H9 (cell line): ENCODE data around the gene F7. TPM values are rescaled to one million over a fixed set of nuclear protein-coding genes. Genes with fewer than 3 reads are reported as not detected.

Experiments used
- DNase-seq: peaks from one replicate; pipeline ENCODE4 v3.0.0-alpha.2; 2017
- H2AFZ ChIP-seq: one replicate; pipeline ENCODE4 v1.6.1; 2013; ENCODE audit warnings: mild to moderate bottlenecking, low read length, control low read depth, moderate library complexity
- H2AK5ac ChIP-seq: 2 replicates; pipeline ENCODE4 v1.6.1; 2013; ENCODE audit warnings: low read length, control low read depth, mixed read lengths; ENCODE audit not compliant: insufficient read length
- H2BK120ac ChIP-seq: one replicate; pipeline ENCODE4 v1.6.1; 2013; ENCODE audit warnings: low read depth, mild to moderate bottlenecking, low read length, control low read depth, inconsistent platforms; ENCODE audit not compliant: poor library complexity, severe bottlenecking
- H2BK12ac ChIP-seq: 2 replicates; pipeline ENCODE4 v1.6.1; 2013; ENCODE audit warnings: low read length, control low read depth, mixed read lengths, low read depth; ENCODE audit not compliant: insufficient read length
- H2BK15ac ChIP-seq: 2 replicates; pipeline ENCODE4 v1.6.1; 2013; ENCODE audit warnings: low read depth, low read length, control low read depth
- H2BK20ac ChIP-seq: one replicate; pipeline ENCODE4 v1.6.1; 2013; ENCODE audit warnings: low read depth, mild to moderate bottlenecking, low read length, control low read depth, inconsistent platforms; ENCODE audit not compliant: poor library complexity, severe bottlenecking
- H2BK5ac ChIP-seq: 2 replicates; pipeline ENCODE4 v1.6.1; 2013; ENCODE audit warnings: low read length, control low read depth, mixed read lengths; ENCODE audit not compliant: insufficient read length
- H3K14ac ChIP-seq: 2 replicates; pipeline ENCODE4 v1.6.1; 2013; ENCODE audit warnings: low read length, control low read depth; ENCODE audit not compliant: insufficient read depth
- H3K18ac ChIP-seq: 2 replicates; pipeline ENCODE4 v1.6.1; 2013; ENCODE audit warnings: low read depth, mild to moderate bottlenecking, mixed read lengths, low read length, control low read depth; ENCODE audit not compliant: insufficient read length
- H3K23ac ChIP-seq: 2 replicates; pipeline ENCODE4 v1.6.1; 2013; ENCODE audit warnings: low read length, control low read depth, mixed read lengths, low read depth; ENCODE audit not compliant: insufficient read length
- H3K23me2 ChIP-seq: 2 replicates; pipeline ENCODE4 v1.6.1; 2013; ENCODE audit warnings: low read depth, mild to moderate bottlenecking, mixed read lengths, low read length, control low read depth; ENCODE audit not compliant: insufficient read length, poor library complexity, severe bottlenecking
- H3K27ac ChIP-seq: 2 replicates; pipeline ENCODE4 v1.5.1; 2013; ENCODE audit warnings: low read length, control low read depth, mixed read lengths, low read depth; ENCODE audit not compliant: insufficient read length
- H3K27me3 ChIP-seq: 2 replicates; pipeline ENCODE4 v1.6.1; 2013; ENCODE audit warnings: low read length, control low read depth, inconsistent platforms; ENCODE audit not compliant: insufficient read depth
- H3K4ac ChIP-seq: 2 replicates; pipeline ENCODE4 v1.6.1; 2013; ENCODE audit warnings: low read depth, mild to moderate bottlenecking, control low read depth, inconsistent platforms, low read length, moderate library complexity
- H3K4me1 ChIP-seq: 2 replicates; pipeline ENCODE4 v1.6.1; 2013; ENCODE audit warnings: low read length, control low read depth, inconsistent platforms; ENCODE audit not compliant: insufficient read depth
- H3K4me2 ChIP-seq: 2 replicates; pipeline ENCODE4 v1.6.1; 2013; ENCODE audit warnings: low read length, control low read depth, mixed read lengths; ENCODE audit not compliant: insufficient read length, insufficient read depth
- H3K56ac ChIP-seq: 2 replicates; pipeline ENCODE4 v1.6.1; 2013; ENCODE audit warnings: low read depth, mild to moderate bottlenecking, mixed read lengths, low read length, control low read depth; ENCODE audit not compliant: insufficient read length
- H3K79me1 ChIP-seq: 2 replicates; pipeline ENCODE4 v1.6.1; 2013; ENCODE audit warnings: low read depth, mild to moderate bottlenecking, moderate library complexity, low read length, control low read depth, inconsistent platforms; ENCODE audit not compliant: insufficient read depth, poor library complexity, severe bottlenecking
- H3K79me2 ChIP-seq: 2 replicates; pipeline ENCODE4 v1.6.1; 2013; ENCODE audit warnings: low read length, control low read depth, inconsistent platforms; ENCODE audit not compliant: insufficient read depth
- H3K9ac ChIP-seq: 2 replicates; pipeline ENCODE4 v1.6.1; 2013; ENCODE audit warnings: low read length, control low read depth, mixed read lengths; ENCODE audit not compliant: insufficient read length; ENCODE audit errors: extremely low read depth
- H3K9me3 ChIP-seq: one replicate; pipeline ENCODE4 v1.6.1; 2013; ENCODE audit warnings: low read depth, low read length, inconsistent platforms; ENCODE audit not compliant: control insufficient read depth
- H3T11ph ChIP-seq: one replicate; pipeline ENCODE4 v1.6.1; 2013; ENCODE audit warnings: mild to moderate bottlenecking, low read length, control low read depth, inconsistent platforms
- H4K20me1 ChIP-seq: one replicate; pipeline ENCODE4 v1.6.1; 2013; ENCODE audit not compliant: control insufficient read depth, insufficient read length, insufficient read depth
- H4K5ac ChIP-seq: 2 replicates; pipeline ENCODE4 v1.6.1; 2013; ENCODE audit warnings: low read depth, mild to moderate bottlenecking, mixed read lengths, low read length, control low read depth; ENCODE audit not compliant: insufficient read length
- H4K8ac ChIP-seq: replicated peaks from 2 replicates; pipeline ENCODE4 v1.6.1; 2013; ENCODE audit warnings: low read length, control low read depth, mixed read lengths, low read depth; ENCODE audit not compliant: insufficient read length
- H4K91ac ChIP-seq: 2 replicates; pipeline ENCODE4 v1.6.1; 2013; ENCODE audit warnings: low read depth, mild to moderate bottlenecking, moderate library complexity, mixed read lengths, low read length, control low read depth; ENCODE audit not compliant: insufficient read length
- H3K27ac Mint-ChIP-seq, 3 experiments: 2 replicates in 2 of 3; 3 replicates in 1 of 3; pipeline ENCODE4 v1.8.0; 2020 to 2021; ENCODE audit warnings: mixed read lengths in 3 of 3, mild to moderate bottlenecking in 1 of 3, moderate library complexity in 1 of 3
- H3K27me3 Mint-ChIP-seq: 2 replicates; pipeline ENCODE4 v1.8.0; 2021; ENCODE audit warnings: low read depth, mild to moderate bottlenecking, moderate library complexity, mixed read lengths
- H3K36me3 Mint-ChIP-seq, 3 experiments: 2 replicates in 2 of 3; 3 replicates in 1 of 3; pipeline ENCODE4 v1.8.0; 2020 to 2021; ENCODE audit warnings: low read depth in 3 of 3, mixed read lengths in 3 of 3; ENCODE audit not compliant: insufficient read depth in 1 of 3
- H3K4me1 Mint-ChIP-seq, 2 experiments: 2 replicates each; pipeline ENCODE4 v1.8.0; 2020; ENCODE audit warnings: mixed read lengths in 2 of 2
- H3K4me3 Mint-ChIP-seq, 2 experiments: 2 replicates in 1 of 2; 3 replicates in 1 of 2; pipeline ENCODE4 v1.8.0; 2020 to 2021; ENCODE audit warnings: mild to moderate bottlenecking in 2 of 2, mixed read lengths in 2 of 2, moderate library complexity in 1 of 2
- H3K9me3 Mint-ChIP-seq, 2 experiments: 2 replicates in 1 of 2; 3 replicates in 1 of 2; pipeline ENCODE4 v1.8.0; 2020; ENCODE audit warnings: mild to moderate bottlenecking in 2 of 2, mixed read lengths in 2 of 2, moderate library complexity in 1 of 2
- CTCF ChIP-seq: fragments of 200-600 bp; sonication (generic); conservative IDR thresholded peaks from 3 replicates; pipeline ENCODE4 v1.8.0; 2021; ENCODE audit warnings: antibody characterized with exemption, mild to moderate bottlenecking
- WGBS: extraction: QIAGEN DNeasy Blood & Tissue Kit; methylation state at CpG from one replicate; pipeline ENCODE4 v1.1.7; 2013; ENCODE audit warnings: missing lambda C conversion rate, low lambda C conversion rate, mixed read lengths; ENCODE audit not compliant: insufficient read length; ENCODE audit errors: extremely low coverage; 5-methylcytosine and 5-hydroxymethylcytosine counted together
- total RNA-seq: library from RNA; stranded (reverse); gene quantifications from 2 replicates; pipeline ENCODE4 v1.2.1, GENCODE V29; 2021

Gene F7
- total RNA-seq, 1 experiment from 2014 or later, result 0.81 TPM

- H3K79me2 ChIP-seq, result no peaks in the 10 kb centered on the region
- no peaks in the 10 kb centered on the region; the same call in 1 of the 2 replicates for H3K4me1 ChIP-seq
- no peak overlapping the region for H3K18ac ChIP-seq
- H4K20me1 ChIP-seq, result peaks cover 2% of the 10 kb centered on the region
- no peak overlapping the region for H3K27ac ChIP-seq
- H3K9ac ChIP-seq, result no peak overlapping the region
- no peak overlapping the region for H2BK5ac ChIP-seq
- H3K4me3 Mint-ChIP-seq, result no peak overlapping the region
- no peak overlapping the region for H3K56ac ChIP-seq
- H3K4me1 Mint-ChIP-seq, result peaks cover 18 to 24% of the 10 kb centered on the region in 2 experiments
- H3K9me3 ChIP-seq, result no peaks in the 10 kb centered on the region
- H4K8ac ChIP-seq, result no peak overlapping the region
- no peaks in the 10 kb centered on the region for H3K27me3 ChIP-seq
- H3K27me3 Mint-ChIP-seq, result peaks cover 1% of the 10 kb centered on the region; the same call in 1 of the 2 replicates
- no peaks in the 10 kb centered on the region for H3K23me2 ChIP-seq
- H3K4ac ChIP-seq, result no peak overlapping the region
- H3K23ac ChIP-seq, result no peak overlapping the region
- WGBS, result no CpG with 5 or more reads among the region's 13 CpGs
- no peak overlapping the region for H4K91ac ChIP-seq
- no peak overlapping the region for H2BK120ac ChIP-seq
- H2BK12ac ChIP-seq, result no peak overlapping the region
- H3K14ac ChIP-seq, result no peak overlapping the region
- 0 out of 7 replicates have a peak overlapping the region, but pooled peaks of 2 of the 3 experiments have one; percentile 27 to 28 for H3K27ac Mint-ChIP-seq
- H2AFZ ChIP-seq, result no peak overlapping the region
- H4K5ac ChIP-seq, result no peak overlapping the region
- H3T11ph ChIP-seq, result no peak overlapping the region
- H3K9me3 Mint-ChIP-seq, result no peaks in the 10 kb centered on the region
- H2BK20ac ChIP-seq, result no peak overlapping the region
- DNase-seq, result peak; percentile 83
- no peaks in the 10 kb centered on the region for H3K79me1 ChIP-seq
- TF ChIP-seq CTCF, result peak; percentile 63
- H2BK15ac ChIP-seq, result no peak overlapping the region
- H2AK5ac ChIP-seq, result no peak overlapping the region
- H3K4me2 ChIP-seq, result no peak overlapping the region
- peaks cover 0 to 9% (median 6%) of the 10 kb centered on the region in 3 experiments; a peak in 4 of 7 replicates for H3K36me3 Mint-ChIP-seq
Observed at GRCh38 chr13:113090415-113090770, 15.2 kb upstream of the F7 start.
